Sciatic nerve (tissue), 2 donors: ENCODE results near the gene MBNL1. TPM values are rescaled to one million over a fixed set of nuclear protein-coding genes. Genes with fewer than 3 reads are reported as not detected.

Experiments used
- ATAC-seq: fragments of 200-7000 bp; cut with Tn5 transposase; one replicate; pipeline ENCODE4 v1.9.1; 2020; ENCODE audit warnings: mild to moderate bottlenecking, moderate library complexity
- DNase-seq: peaks from one replicate; pipeline ENCODE4 v3.0.0-alpha.2; 2020; ENCODE audit warnings: low spot score
- intact Hi-C: fragments of 100-400 bp; cut with DNase I; formaldehyde crosslinking; loops from one replicate; pipeline ENCODE4 v1.14.2; 2022
- total RNA-seq: library from RNA; stranded (reverse); fragmentation: NEBNext Ultra II Directional; extraction: Animal tissue kit (Norgen Biotek cat#: 25700); gene quantifications from one replicate; pipeline ENCODE4 v1.2.1, GENCODE V29; 2021
- donor health status: DM: no; HTN: no; CAD: no.
- donor health status: DM: no; HTN: no; CAD: no.

MBNL1 gene
- total RNA-seq, 1 donor from 2014 or later: 215 TPM

GRCh38 chr3:152309031-152309430 lies 40.3 kb downstream of the MBNL1 start:
- peak; percentile 64 for ATAC-seq
- intact Hi-C loops: no loop called here
- DNase-seq: no peak

- DNase-seq: no peak
- ATAC-seq: no peak
- intact Hi-C loops: no loop called here
Observed at GRCh38 chr3:152309535-152310307, 41.0 kb downstream of the MBNL1 start.

GRCh38 chr3:152313430-152313829 lies 44.7 kb downstream of the MBNL1 start:
- intact Hi-C loops: no loop called here
- DNase-seq (no peak), ATAC-seq (no peak)

GRCh38 chr3:152313914-152314313 lies 45.2 kb downstream of the MBNL1 start:
- intact Hi-C loops: no loop called here
- DNase-seq: no peak

GRCh38 chr3:152314677-152315353 lies 46.1 kb downstream of the MBNL1 start:
- DNase-seq (no peak), ATAC-seq (peak; percentile 85)
- intact Hi-C loops: no loop called here

More at GRCh38 chr3:152313914-152314313, 45.2 kb downstream of the MBNL1 start:
- ATAC-seq: no peak

- DNase-seq: no peak
- intact Hi-C loops: no loop called here
- ATAC-seq: peak; percentile 57
Observed at GRCh38 chr3:152315623-152316022, 46.9 kb downstream of the MBNL1 start.

GRCh38 chr3:152316318-152316717 lies 47.6 kb downstream of the MBNL1 start:
- intact Hi-C loops: no loop called here
- DNase-seq: no peak
- ATAC-seq: no peak

GRCh38 chr3:152317184-152317583 lies 48.5 kb downstream of the MBNL1 start:
- intact Hi-C loops: no loop called here
- ATAC-seq (no peak), DNase-seq (no peak)

GRCh38 chr3:152317956-152318355 lies 49.2 kb downstream of the MBNL1 start:
- ATAC-seq: no peak
- DNase-seq: no peak
- intact Hi-C loops: no loop called here

- ATAC-seq: no peak
- intact Hi-C loops: no loop called here
- no peak for DNase-seq
Observed at GRCh38 chr3:152318512-152318911, 49.8 kb downstream of the MBNL1 start.

GRCh38 chr3:152319256-152319655 lies 50.5 kb downstream of the MBNL1 start:
- DNase-seq: no peak
- ATAC-seq: no peak
- intact Hi-C loops: no loop called here

- ATAC-seq (peak; percentile 20), DNase-seq (no peak)
- intact Hi-C loops: no loop called here
Observed at GRCh38 chr3:152319831-152320617, 51.3 kb downstream of the MBNL1 start.

- no peak for ATAC-seq
- intact Hi-C loops: no loop called here
- no peak for DNase-seq
Observed at GRCh38 chr3:152321200-152321954, 52.6 kb downstream of the MBNL1 start.

GRCh38 chr3:152321955-152322377 lies 53.2 kb downstream of the MBNL1 start:
- DNase-seq: no peak
- ATAC-seq: no peak
- intact Hi-C loops: no loop called here

GRCh38 chr3:152322756-152323155 lies 54.0 kb downstream of the MBNL1 start:
- intact Hi-C loops: no loop called here
- ATAC-seq (peak; percentile 54), DNase-seq (no peak)

- no peak for ATAC-seq
- DNase-seq: no peak
- intact Hi-C loops: no loop called here
Observed at GRCh38 chr3:152323834-152324233, 55.1 kb downstream of the MBNL1 start.

- ATAC-seq (no peak), DNase-seq (no peak)
- intact Hi-C loops: no loop called here
Observed at GRCh38 chr3:152325136-152325535, 56.4 kb downstream of the MBNL1 start.

GRCh38 chr3:152327203-152327602 lies 58.5 kb downstream of the MBNL1 start:
- intact Hi-C loops: no loop called here
- no peak for ATAC-seq
- DNase-seq: no peak

- intact Hi-C loops: no loop called here
- ATAC-seq (peak; percentile 79), DNase-seq (no peak)
Observed at GRCh38 chr3:152328841-152329240, 60.1 kb downstream of the MBNL1 start.
